GM18511 (cell line): Measurements from ENCODE around the gene FN1.
"Not testable (repeated sequence)": the region's sequence is repeated elsewhere in the genome, so short reads cannot be mapped to it uniquely, and the experiment has no call there.

ENCODE experiments used
- ATAC-seq: cut with Tn5 transposase; IDR thresholded peaks from one replicate; pipeline ENCODE4 v1.9.1; 2021; ENCODE audit warnings: mild to moderate bottlenecking, moderate library complexity; ENCODE audit not compliant: unreplicated experiment

The FN1 gene

GRCh38 chr2:215409331-215410127 lies 26.3 kb downstream of the FN1 start:
- ATAC-seq = no peak

DNA sequence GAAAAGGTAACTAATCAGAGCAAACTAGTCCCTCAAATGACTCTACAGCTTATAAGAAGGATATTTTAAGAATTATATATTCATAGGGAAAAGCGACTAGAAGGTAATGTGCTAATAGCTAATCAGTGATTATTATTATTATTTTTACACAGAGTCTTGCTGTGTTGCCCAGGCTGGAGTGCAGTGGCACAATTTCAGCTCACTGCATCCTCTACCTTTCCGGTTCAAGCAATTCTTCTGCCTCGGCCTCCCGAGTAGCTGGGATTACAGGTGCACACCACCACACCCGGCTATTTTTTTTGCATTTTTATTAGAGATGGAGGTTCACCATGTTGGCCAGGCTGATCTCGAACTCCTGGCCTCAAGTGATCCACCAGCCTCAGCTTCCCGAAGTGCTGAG lies 27.4 kb downstream of the FN1 start:
- not testable (repeated sequence) for ATAC-seq

DNA sequence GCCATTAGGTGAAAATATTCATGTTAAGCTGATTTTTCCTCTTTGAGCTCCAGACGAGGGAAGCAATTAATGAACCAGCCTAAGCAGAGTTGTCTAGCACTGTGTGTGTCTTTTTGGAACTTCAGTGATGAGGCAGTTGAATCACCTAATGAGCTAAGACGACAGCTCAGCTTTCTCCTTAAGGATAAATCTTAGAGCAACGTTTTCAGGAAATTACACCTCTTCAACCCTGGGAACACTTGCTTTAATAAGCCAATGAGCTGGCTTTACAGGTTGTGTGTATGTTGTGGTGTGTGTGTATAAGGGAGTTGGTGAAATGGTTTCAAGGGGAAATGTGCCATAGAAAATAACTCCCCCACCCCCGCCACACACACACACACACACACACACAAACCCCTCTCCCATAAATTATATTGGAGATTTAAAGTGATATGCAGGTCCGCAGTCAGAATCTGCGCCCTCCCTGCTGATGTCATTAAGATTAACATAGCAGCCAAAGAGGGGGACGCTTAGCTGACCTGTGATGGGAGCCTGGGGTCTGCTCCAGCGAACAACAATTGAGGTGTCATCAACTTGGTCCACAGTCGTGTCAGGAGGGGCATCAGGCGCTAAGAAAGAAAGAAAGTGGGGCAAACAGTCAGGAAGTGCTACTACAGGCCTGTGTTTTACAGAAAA lies 28.1 kb downstream of the FN1 start:
- ATAC-seq = no peak

GRCh38 chr2:215407061-215407460 lies 28.8 kb downstream of the FN1 start:
- no peak for ATAC-seq

DNA sequence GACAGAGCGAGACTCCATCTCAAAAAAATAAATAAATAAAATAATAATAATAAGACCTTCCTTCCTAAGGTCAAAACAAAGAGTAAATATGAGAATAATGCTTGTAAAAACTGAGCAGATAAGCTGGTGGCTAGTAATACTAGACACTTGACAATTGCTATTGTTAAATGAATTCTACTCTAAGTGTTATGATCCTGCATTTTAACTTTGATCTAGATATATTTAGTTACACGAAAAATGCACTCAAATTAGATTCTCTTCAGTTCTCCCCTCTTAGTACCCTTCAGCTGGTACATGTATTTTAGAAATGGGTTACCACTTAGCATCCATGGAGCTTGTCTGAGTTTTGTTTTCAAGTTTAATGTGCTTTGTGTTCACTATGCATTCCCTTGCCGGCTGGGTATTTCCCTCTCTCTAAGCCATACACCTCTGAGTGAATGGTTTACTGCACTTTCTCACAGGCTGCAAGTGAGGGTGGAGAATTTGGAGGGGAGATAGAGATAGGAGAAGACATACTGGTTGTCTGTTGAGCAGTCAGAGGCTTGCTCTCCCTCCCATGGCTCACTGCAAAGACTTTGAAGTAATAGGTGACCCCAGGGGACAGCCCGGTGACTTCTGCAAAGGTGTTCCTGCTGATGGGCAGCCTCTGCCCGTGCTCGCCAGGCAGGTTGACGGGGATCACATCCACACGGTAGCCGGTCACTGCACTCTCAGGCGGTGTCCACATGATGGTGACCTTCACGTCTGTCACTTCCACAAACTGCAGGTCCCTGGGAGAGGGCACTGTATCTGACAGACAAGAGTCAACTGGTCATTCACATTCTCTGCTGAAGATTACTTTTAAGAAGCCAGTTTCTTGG lies 29.9 kb downstream of the FN1 start:
- no peak for ATAC-seq

DNA sequence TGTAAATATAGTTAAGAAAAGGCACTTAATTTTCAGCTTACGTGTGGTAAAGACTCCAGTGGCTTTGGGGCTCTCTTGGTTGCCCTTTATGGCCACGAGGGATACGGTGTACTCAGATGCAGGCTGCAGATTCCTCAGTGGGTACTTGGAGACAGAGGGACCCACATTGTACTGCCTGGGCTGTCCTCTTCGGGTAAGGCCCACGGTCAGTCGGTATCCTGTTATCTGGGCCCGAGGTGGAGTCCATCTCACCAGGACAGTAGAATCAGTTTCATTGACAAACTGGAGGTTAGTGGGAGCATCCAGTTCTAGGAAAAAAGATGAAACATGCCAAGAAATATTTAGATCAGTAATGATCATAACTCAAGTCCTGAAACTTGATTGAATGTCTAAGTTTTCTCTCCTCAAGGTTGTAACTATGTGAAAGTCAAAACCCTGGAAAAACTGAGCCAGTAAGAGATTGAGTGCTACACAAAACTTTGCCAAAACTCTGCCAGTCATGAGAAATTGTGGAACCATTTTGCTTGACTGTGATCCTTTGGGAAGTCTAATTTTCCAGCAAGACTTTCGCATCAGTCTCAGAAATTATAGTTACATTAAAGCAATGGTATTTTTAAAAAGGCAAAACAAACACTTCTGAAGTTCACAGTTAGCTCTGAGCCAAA lies 31.4 kb downstream of the FN1 start:
- no peak for ATAC-seq

DNA sequence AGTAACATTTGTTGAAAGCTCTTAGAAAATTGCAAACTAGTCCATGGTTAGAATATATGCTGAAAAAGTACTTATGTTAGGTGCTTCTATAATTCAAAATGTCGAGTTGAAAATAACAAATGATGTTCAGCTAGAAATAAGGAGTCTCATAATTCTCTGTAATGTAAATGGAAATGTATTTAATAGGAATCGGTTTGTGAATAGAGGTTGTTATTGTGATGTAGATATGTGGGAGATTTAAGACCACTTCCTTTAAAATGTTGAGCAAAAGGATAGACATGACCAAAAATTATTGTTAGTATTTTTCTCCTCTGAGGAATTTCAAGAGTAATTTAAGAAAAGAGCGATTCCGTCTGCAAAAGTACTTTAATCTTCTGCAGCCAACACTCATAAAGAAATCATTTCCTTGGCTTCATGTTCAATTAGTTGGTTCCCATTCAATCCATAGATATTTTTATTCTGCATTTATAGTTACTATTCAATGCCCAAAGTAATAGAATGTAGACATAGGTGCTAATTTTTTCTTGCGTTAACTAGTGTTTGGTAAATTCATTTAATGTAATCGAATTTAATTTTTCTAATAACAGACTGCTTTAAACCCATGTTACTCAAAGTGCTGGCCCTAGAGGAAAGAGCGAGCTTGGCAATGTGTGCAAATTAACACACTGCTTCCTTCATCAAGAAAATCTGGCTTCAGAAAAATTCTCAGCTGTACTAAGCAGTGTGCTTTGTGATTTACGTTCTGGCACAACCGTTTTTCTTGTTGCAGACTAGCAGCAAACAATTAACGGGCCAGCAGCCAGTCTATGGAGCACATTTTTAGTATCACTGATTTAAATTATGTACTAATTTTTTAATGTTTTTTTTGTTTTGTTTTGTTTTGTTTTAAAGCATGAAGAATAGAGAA lies 32.2 kb downstream of the FN1 start:
- no peak for ATAC-seq

GRCh38 chr2:215401896-215402379 lies 33.9 kb downstream of the FN1 start:
- ATAC-seq = no peak

DNA sequence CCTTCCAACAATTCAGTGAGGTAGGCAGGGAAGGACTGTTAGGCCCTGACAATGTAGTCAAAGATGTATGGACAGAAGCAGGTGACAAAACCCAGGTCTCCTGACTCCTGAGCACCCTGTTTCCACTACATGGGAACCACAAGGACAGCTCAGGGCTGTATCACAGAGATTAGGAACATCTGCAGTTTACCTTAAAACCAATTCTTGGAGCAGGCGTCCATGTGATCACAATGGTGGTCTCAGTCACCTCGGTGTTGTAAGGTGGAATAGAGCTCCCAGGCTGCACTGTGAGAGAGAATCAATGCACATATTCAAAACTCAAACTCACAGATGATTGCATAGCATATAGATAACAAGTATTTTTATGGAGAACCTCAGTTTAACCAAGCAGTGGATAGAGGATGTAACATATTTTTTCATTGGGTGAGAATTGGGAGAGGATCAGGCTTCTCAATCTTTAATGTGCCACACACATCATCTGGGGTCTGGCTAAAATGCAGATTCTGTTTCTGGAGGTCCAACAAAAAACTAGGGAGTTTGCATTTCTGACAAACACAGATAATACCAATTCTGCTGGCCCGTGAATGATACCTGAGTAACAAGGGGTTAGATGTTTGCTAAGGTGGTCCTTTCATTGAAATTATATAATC lies 36.7 kb downstream of the FN1 start:
- ATAC-seq = no peak

DNA sequence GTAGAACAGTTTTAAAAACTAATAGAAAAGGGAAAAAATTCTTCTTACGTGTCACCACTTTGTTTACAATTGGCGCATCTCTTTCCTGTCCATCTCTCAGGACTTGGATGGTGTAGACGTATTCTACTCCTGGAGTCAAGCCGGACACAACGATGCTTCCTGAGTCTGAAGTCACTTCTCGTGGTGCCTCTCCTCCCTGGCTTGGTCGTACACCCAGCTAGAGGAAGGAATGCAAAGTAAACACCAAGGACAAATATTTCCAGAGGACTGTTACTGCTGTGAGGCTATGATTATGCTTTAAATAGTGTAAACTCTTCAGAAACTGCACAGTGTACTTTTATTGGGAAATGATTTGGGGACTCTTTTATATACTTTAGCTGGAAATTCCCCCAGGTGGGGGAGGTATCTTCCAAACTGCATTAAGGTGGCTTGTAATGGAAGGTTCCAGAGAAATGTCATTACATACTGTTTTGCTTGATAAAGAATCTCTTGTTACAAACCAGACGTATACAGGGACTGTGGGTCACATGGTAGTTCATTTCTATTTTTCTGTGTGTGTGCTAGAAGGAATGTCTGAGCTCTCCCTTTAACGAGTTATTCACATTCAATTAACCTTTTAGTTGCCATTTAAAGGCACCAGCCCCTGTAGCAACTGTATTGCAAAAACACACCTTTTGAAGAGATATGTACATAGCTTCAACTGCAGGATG lies 38.1 kb downstream of the FN1 start:
- ATAC-seq = no peak

GRCh38 chr2:215396595-215397313 lies 39.1 kb downstream of the FN1 start:
- no peak for ATAC-seq

GRCh38 chr2:215395687-215396460 lies 40.0 kb downstream of the FN1 start:
- no peak for ATAC-seq

- ATAC-seq = no peak
These were observed 41.6 kb downstream of the FN1 start for GRCh38 chr2:215394102-215394805.

- ATAC-seq = no peak
These were observed 43.1 kb downstream of the FN1 start for GRCh38 chr2:215392687-215393270.

GRCh38 chr2:215392164-215392563 lies 43.7 kb downstream of the FN1 start:
- ATAC-seq = no peak

- ATAC-seq = no peak
These were observed 44.3 kb downstream of the FN1 start for GRCh38 chr2:215391531-215391930.
